Large intestine (tissue), 3 donors: ENCODE results near the gene AP4S1. TPM values are rescaled to one million over a fixed set of nuclear protein-coding genes. Genes with fewer than 3 reads are reported as not detected.
"Not testable (repeated sequence)": the region's sequence is repeated elsewhere in the genome, so short reads cannot be mapped to it uniquely, and the experiment has no call there.

Experiments
- DNase-seq, 2 donors: peaks; one replicate each; pipeline versions ENCODE4 v3.0.0 to v3.0.0-alpha.2; 2013
- H3K27ac ChIP-seq: one replicate; pipeline ENCODE4 v1.5.1; 2013; ENCODE audit warnings: low read length
- H3K27me3 ChIP-seq: 2 replicates; pipeline ENCODE4 v1.6.1; 2013; ENCODE audit warnings: low read length; ENCODE audit not compliant: control insufficient read depth, insufficient read depth
- H3K36me3 ChIP-seq: 2 replicates; pipeline ENCODE4 v1.6.1; 2013; ENCODE audit warnings: low read length; ENCODE audit not compliant: control insufficient read depth, insufficient read depth
- H3K4me1 ChIP-seq: one replicate; pipeline ENCODE4 v1.6.1; 2013; ENCODE audit warnings: low read length; ENCODE audit not compliant: control insufficient read depth, insufficient read depth
- H3K4me3 ChIP-seq: one replicate; pipeline ENCODE4 v1.5.1; 2013; ENCODE audit warnings: low read length
- H3K9me3 ChIP-seq: one replicate; pipeline ENCODE4 v1.6.1; 2013; ENCODE audit warnings: mild to moderate bottlenecking, low read depth, low read length, moderate library complexity; ENCODE audit not compliant: control insufficient read depth
- WGBS: methylation state at CpG from one replicate; pipeline ENCODE4 v1.1.5; 2013; ENCODE audit warnings: low lambda C conversion rate; ENCODE audit not compliant: insufficient coverage; 5-methylcytosine and 5-hydroxymethylcytosine counted together
- polyA plus RNA-seq: library from polyadenylated mRNA; unstranded; fragments of 120-200 nt; gene quantifications from one replicate; pipeline ENCODE4 v1.2.1, GENCODE V29; 2013

Gene AP4S1
- polyA plus RNA-seq, 1 donor = 11.0 TPM

- H3K27ac ChIP-seq = no peak overlapping the region
- WGBS = no CpG with 5 or more reads among the region's 3 CpGs
- no peaks in the 10 kb centered on the region for H3K27me3 ChIP-seq
- peaks cover 12% of the 10 kb centered on the region for H3K36me3 ChIP-seq
- no peak for DNase-seq
- no peaks in the 10 kb centered on the region for H3K9me3 ChIP-seq
- no peak overlapping the region for H3K4me3 ChIP-seq
- H3K4me1 ChIP-seq = no peaks in the 10 kb centered on the region
Measured at GRCh38 chr14:31083781-31084180, 58.3 kb downstream of the AP4S1 start.

GRCh38 chr14:31084385-31084784 is 58.9 kb downstream of the AP4S1 start:
- WGBS = no CpG with 5 or more reads among the region's 5 CpGs
- Histone ChIP-seq H3K36me3 (peaks cover 12% of the 10 kb centered on the region), H3K9me3 (no peaks in the 10 kb centered on the region), H3K4me1 (no peaks in the 10 kb centered on the region), H3K4me3 (no peak overlapping the region), H3K27me3 (no peaks in the 10 kb centered on the region), H3K27ac (no peak overlapping the region)
- no peak for DNase-seq

DNA sequence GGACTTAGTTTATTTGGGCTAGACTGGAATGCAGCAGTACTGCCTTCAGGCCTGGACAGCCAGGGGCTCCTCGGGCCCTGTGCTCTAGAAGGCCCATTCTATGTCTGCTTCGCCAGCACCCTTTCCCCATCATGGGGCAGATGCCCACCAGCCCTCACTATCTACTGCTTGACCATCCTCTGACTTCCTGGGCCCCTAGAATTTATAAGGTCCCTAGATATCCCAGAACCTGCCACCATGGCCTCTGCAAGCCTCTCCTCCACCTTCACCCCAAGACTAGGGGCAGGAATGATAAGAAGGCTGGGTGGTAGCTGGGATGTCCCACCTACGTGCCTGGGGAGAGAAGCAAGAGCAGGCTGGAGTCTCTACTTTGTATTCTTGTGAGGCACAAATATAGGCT is 59.6 kb downstream of the AP4S1 start:
- H3K27me3 ChIP-seq = no peaks in the 10 kb centered on the region
- H3K4me1 ChIP-seq = no peaks in the 10 kb centered on the region
- H3K4me3 ChIP-seq = no peak overlapping the region
- H3K27ac ChIP-seq = no peak overlapping the region
- no peak for DNase-seq
- H3K36me3 ChIP-seq = peaks cover 12% of the 10 kb centered on the region
- no peaks in the 10 kb centered on the region for H3K9me3 ChIP-seq
- no CpG with 5 or more reads among the region's 3 CpGs for WGBS

- H3K27ac ChIP-seq, DNase-seq, H3K9me3 ChIP-seq, H3K27me3 ChIP-seq, H3K4me3 ChIP-seq: not testable (repeated sequence)
- H3K36me3 ChIP-seq = peaks cover 10% of the 10 kb centered on the region
- H3K4me1 ChIP-seq = peaks cover 11% of the 10 kb centered on the region
- no CpG with 5 or more reads among the region's 9 CpGs for WGBS
Measured at GRCh38 chr14:31086466-31086865, 61.0 kb downstream of the AP4S1 start.

DNA sequence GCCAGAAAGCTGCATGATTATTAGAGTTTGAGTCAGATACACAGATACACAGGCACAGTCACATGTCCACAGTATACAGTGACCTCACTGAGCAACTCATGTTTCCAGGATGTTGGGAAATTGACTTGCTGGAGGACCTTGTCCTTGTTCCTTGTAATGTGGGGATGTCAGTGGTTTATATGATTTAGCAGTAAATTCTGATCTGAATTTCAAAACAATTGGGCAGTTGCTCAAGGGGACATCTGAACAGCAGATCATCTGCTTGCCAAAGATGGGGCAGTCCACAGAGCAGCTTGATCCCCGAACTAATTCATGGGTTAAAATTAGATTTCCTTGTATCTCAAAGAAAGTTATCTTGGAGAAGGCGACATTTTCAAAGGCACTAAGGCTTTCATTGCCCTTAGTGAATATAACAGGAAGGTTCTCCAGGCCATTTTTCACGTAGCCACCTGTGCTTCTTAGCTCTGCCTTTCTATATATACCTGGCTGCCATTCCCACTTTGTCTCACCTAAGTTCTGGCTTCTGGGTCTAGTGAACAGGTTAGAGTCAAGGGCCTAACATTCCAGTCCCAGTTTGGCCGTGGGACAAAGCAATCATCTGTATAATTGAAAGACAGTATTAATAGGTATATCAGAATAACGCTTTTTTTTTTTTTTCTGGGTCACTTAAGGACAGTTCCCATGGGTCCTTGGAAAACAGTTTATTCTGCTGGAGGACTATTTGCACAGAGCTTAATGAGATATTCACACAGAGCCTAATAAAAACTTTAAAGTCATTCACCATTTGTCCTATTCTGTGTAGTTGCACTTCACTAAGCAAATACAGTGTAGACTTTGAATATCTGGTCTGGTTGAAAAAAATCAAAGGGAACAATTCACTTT is 65.7 kb downstream of the AP4S1 start:
- peak; percentile 86 to 95 for DNase-seq
- 50% methylated on average over 1 of the region's 5 CpGs for WGBS
- no peaks in the 10 kb centered on the region for H3K27me3 ChIP-seq
- peak overlapping the region; percentile 90 for H3K27ac ChIP-seq
- H3K4me1 ChIP-seq = peaks cover 15% of the 10 kb centered on the region
- H3K4me3 ChIP-seq = no peak overlapping the region
- no peaks in the 10 kb centered on the region for H3K36me3 ChIP-seq
- no peaks in the 10 kb centered on the region for H3K9me3 ChIP-seq

- Histone ChIP-seq H3K4me1 (peaks cover 15% of the 10 kb centered on the region), H3K4me3 (no peak overlapping the region), H3K36me3 (peaks cover 3% of the 10 kb centered on the region), H3K27ac (no peak overlapping the region), H3K27me3 (no peaks in the 10 kb centered on the region), H3K9me3 (no peaks in the 10 kb centered on the region)
- DNase-seq = no peak
- no CpG with 5 or more reads among the region's 2 CpGs for WGBS
Measured at GRCh38 chr14:31092160-31092708, 66.8 kb downstream of the AP4S1 start.

DNA sequence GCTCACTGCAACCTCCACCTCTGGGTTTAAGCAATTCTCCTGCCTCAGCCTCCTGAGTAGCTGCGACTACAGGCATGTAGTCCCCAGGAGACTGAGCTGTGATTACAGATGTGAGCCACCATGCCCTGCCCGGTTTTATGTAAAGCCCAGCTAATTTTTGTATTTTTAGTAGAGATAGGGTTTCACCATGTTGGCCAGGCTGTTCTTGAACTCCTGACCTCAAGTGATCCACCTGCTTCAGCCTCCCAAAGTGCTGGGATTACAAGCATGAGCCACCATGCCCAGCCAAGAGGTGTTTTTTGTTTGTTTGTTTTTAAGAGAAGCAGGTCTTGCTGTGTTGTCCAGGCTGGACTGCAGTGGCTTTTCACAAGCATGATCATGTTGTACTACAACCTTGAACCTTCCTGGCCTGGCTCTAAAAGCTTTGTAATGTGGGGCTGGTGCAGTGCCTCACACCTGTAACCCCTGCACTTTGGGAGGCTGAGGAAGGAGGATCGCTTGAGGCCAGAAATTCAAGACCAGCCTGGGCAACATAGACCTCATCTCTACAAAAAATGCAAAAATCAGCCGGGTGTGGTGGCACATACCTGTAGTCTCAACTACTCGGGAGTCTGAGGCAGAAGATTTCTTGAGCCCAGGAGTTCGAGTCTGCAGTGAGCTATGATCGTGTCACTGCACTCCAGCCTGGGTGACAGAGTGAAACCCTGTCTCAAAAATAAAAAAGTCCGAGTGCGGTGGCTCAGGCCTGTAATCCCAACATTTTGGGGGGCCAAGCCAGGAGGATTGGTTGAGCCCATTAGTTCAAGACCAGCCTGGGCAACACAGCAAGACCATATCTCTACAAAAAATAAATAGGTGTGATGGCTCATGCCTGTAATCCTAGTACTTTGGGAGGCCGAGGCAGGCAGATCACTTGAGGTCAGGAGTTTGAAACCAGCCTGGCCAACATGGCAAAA is 68.7 kb downstream of the AP4S1 start:
- not testable (repeated sequence) for H3K9me3 ChIP-seq, H3K27me3 ChIP-seq, H3K27ac ChIP-seq, DNase-seq, H3K4me3 ChIP-seq
- no CpG with 5 or more reads among the region's 10 CpGs for WGBS
- peaks cover 16% of the 10 kb centered on the region for H3K36me3 ChIP-seq
- H3K4me1 ChIP-seq = peaks cover 15% of the 10 kb centered on the region

DNA sequence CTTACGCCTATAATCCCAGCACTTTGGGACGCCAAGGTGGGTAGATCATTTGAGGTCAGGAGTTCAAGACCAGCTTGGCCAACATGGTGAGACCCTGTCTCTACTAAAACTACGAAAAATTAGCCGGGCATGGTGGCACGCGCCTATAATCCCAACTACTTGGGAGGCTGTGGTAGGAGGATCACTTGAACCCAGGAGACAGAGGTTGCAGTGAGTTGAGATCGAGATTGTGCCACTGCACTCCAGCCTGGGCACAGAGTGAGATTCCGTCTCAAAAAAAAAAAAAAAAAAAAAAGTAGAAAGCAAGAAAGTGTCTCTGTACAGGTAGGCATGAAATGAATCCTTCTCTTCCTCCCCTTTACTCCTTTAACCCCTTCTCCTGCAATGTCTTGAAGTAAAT is 70.4 kb downstream of the AP4S1 start:
- H3K36me3 ChIP-seq = peaks cover 32% of the 10 kb centered on the region
- not testable (repeated sequence) for H3K27ac ChIP-seq, DNase-seq, H3K9me3 ChIP-seq, H3K27me3 ChIP-seq, H3K4me3 ChIP-seq, H3K4me1 ChIP-seq
- WGBS = no CpG with 5 or more reads among the region's 8 CpGs

GRCh38 chr14:31096255-31096654 is 70.8 kb downstream of the AP4S1 start:
- H3K4me3 ChIP-seq = no peak overlapping the region
- peaks cover 5% of the 10 kb centered on the region for H3K4me1 ChIP-seq
- H3K27ac ChIP-seq = no peak overlapping the region
- peaks cover 37% of the 10 kb centered on the region for H3K36me3 ChIP-seq
- no CpG with 5 or more reads among the region's 6 CpGs for WGBS
- no peaks in the 10 kb centered on the region for H3K27me3 ChIP-seq
- DNase-seq = no peak
- H3K9me3 ChIP-seq = no peaks in the 10 kb centered on the region

DNA sequence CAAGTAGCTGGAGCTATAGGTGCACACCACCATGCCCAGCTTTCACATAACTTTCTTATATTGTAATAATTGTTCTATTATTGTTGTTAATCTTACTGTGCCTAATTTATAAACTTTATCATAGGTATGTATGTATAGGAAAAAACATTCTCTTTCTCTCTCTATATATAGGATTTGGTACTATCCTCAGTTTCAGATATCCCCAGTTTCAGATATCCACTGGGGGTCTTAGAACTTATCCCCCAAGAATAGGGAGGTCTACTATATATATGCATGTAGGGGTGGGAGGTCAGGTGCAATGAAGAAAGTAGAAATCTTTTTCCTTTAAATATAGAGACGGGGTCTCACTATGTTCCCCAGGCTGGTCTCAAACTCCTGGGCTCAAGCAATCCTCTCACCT is 71.6 kb downstream of the AP4S1 start:
- WGBS = no CpG with 5 or more reads among the region's 1 CpG
- peaks cover 41% of the 10 kb centered on the region for H3K36me3 ChIP-seq
- H3K4me3 ChIP-seq = no peak overlapping the region

More for the DNA sequence above, 71.6 kb downstream of the AP4S1 start:
- H3K9me3 ChIP-seq = no peaks in the 10 kb centered on the region
- no peaks in the 10 kb centered on the region for H3K4me1 ChIP-seq
- DNase-seq = no peak
- no peaks in the 10 kb centered on the region for H3K27me3 ChIP-seq
- no peak overlapping the region for H3K27ac ChIP-seq
